AG08395 (cell line): Measurements from ENCODE around the gene IL12B.
"Not testable (repeated sequence)": the region's sequence is repeated elsewhere in the genome, so short reads cannot be mapped to it uniquely, and the experiment has no call there.

Source experiments
- DNase-seq: peaks from one replicate; pipeline ENCODE4 v3.0.0; 2012; ENCODE audit warnings: mixed read lengths, low spot score

Gene IL12B

DNA sequence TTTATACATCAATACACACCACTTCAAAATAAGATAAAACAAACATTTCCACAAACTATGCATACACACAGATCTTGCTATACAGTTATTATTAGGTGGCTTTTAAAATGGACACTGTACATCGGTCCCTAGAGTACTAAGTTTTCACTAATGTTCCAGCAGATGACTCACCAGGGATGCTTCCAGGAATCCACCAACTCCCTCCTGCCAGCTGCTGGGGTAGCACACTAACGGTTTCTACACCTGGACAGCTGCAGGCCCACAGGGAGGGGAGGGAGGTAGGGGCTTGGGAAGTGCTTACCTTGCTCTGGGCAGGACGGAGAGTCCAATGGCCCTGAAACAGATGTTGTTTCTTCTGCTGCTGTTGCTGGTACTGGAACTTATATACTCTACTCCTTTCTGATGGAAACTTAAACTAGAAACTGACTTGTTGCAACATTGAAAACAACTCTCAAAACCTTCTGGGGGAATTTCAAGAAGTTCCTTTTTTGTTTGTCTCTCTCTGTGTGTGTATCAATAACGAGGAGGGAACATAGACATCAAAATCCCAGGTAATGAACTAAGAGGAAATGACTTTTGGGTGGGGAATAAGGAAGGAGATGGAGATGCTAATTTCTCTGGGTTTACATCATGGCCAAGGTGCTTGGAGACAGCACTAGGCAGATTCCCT, at the start of gene IL12B:
TSS of gene IL12B (minus strand) at position 357 of the 670 bp plus-strand sequence. CDS start 3,705 bp downstream, outside the sequence.
- DNase-seq: peak; percentile 63

DNA sequence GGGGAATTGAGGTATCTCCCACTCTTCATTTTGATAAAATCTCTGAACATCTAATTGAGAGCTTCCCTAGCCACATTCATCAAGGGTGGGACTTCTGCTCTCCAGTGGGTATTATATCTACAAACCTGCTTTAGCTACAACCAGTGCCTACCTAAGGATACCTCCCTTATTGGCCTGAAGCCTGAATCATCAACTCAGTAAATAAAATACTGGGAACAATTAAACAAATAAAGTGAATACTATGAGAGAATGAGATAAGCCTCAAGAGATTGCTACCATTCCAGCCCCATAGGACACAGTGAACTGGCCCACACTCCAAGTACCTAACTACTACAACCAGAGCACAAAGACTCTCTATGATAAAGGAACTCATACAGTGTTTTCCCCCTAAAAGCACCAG, 47.4 kb upstream of the IL12B start:
- DNase-seq: no peak

DNA sequence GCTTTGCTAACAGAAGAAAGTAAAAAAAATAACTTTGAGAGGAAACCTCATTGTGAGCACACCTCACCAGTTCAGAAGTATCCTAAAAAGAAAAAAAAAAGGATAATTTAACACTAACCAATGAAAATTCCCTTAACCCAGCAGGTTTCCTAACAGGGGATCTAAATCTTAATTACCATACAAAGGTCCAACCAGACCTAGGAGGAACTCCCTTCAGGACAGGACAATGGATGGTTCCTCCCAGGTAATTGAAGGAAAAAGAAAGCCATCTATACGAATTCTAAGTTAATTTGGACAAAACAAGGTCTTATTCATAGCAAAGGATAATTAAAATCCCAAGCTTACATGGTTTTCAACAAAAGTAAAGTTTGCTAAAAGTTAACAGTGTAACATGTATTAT, 37.6 kb upstream of the IL12B start:
- DNase-seq: not testable (repeated sequence)

DNA sequence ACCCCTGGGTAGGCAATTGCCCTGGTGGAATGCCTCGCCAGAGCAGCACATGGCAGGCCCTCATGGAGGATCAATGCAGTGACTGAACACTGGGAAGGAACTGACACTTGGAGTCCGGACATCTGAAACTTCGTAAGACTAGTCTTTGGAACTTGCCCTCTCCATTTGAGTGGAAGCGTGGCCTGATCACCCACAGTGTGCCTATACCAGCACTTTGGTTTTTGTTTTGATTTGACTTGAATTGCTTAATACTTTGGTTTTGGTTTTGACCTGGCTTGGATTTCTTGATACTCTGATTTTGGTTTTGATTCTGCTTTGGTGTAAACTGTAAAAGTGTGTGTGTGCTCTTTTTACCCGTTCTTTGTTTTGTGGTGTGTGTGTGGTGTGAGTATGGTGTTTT, 36.5 kb upstream of the IL12B start:
- not testable (repeated sequence) for DNase-seq

DNA sequence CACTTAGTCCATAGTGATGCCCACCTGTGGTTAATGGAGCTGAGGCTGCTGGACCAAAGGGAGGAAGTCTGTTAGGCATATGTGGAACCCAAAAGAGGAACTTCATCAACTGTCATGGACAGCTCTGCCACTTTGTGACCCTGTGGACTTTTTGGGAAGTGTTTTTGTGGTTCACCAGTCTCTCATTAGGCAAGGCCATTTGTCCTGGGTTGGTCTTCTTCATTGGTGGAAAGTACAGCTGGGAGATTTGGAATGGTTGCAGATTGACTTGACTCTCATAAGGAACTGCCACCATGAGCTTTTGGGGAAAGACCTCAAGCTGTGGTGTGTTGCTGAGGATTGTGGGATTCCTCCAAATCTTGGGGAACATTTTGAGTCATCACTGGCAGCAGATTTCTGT, 31.9 kb upstream of the IL12B start:
- DNase-seq: no peak

DNA sequence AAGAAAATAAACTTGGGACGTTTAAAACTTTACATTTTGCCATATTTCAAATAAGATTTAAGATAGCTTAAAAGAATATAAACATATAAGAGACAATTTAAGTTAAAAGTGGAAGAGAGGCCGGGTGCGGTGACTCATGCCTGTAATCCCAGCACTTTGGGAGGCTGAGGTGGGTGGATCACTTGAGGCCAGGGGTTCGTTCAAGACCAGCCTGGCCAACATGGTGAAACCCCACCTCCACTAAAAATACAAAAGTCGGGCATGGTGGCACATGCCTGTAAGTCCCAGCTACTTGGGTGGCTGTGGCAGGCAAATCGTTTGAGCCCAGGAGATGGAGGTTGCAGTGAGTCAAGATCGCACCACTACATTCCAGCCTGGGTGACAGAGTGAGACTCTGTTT, 29.6 kb upstream of the IL12B start:
- DNase-seq: not testable (repeated sequence)

DNA sequence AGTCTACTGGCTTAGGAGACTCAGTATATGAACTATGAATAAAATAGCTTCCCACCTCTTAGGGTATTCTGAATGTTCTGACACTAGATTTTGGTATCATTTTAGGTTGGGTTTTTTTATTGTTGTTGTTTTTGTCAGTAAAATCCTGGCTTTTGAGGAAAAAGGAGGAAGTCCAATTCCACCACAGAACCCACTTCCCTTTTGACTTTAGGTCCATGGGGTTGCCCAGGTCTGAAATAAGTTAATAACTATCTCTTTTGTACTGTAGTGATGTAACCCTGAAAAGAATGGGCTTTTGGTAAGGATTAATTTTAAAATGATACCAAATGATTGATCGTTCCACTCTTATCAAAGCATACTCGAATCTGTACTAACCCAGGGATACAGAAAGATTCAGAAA, 29.1 kb upstream of the IL12B start:
- DNase-seq: no peak

DNA sequence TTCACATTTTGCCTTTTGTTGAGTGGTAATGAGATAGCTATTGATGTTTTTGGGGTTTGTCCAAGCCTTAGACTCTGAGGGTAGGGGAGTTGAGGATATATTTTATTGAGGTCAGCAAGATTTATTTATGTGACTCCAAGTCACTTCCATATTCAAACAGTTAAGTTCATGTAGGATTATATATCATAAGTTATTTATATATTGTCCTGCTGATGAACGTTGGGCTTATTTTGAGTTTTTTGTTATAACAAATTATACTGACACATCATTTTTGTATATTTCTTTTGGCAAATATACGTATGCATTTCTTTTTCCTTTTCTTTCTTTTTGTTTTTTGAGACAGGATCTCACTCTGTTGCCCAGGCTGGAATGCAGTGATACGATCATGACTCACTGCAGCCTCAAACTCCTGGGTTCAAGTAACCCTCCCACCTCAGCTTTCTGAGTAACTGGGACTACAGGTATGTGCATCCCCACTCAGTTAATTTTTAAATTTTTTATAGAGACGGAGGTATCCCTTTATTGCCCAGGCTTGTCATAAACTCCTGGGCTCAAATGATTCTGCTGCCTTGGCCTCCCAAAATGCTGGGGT, 23.5 kb upstream of the IL12B start:
- no peak for DNase-seq

DNA sequence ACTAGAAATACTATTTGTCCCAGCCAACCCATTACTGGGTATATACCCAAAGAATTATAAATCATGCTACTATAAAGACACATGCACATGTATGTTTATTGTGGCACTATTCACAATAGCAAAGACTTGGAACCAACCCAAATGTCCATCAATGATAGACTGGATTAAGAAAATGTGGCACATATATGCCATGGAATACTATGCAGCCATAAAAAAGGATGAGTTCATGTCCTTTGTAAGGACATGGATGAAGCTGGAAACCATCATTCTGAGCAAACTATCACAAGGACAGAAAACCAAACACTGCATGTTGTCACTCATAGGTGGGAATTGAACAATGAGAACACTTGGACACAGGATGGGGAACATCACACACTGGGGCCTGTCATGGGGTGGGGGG, 20.4 kb upstream of the IL12B start:
- not testable (repeated sequence) for DNase-seq

DNA sequence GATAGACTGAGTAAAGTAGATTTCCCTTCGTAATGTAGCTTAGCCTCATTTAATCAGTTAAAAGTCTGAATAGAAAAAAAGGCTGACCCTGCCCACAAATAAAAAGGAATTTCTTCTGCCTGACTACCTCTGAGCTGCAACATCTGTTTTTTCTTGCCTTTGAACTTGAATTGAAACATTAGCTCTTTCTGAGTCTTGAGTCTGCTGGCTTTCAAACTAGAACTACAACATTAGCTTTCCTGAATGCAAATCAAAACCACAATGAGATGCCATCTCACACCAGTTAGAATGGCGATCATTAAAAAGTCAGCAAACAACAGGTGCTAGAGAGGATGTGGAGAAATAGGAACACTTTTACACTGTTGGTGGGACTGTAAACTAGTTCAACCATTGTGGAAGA, 19.9 kb upstream of the IL12B start:
- DNase-seq: not testable (repeated sequence)

DNA sequence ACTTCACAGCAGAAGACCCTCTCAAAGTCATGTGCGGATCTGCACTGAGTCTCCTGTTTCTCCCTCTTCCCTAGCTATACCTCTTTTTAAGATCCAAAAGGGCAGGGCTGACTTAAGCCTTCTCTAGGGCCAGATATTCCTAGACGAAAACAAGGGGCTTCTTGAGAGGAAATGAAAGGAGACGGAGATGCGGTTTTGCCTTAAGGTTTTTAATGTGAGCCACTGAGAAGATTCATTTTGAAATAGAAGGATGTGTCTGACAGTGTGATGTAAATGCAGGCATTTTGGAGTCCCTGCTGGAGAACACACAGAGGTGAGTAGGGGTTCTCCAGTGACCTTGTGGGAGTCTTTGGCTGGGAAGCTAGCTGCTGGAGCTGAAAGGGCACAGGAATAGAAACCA, 15.6 kb upstream of the IL12B start:
- no peak for DNase-seq

DNA sequence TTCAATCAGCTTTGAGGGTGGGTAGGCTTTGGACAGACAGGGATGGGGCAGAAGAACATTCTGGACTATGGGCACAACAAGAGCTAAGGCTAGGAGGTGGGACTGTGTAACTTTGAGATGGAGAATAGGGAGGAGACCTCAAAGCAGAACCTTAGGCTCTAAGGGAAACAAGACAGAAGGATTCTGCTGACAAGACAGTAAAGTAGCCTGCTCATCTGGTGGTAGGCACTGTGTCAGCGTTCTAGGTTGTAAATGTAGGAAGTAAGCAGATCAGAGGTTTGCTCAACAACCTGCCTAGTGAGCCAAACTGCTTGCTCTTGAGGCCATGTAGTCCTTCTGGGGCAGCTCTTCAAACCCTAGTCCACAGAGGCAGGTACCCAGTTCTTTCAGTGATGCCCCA, 15.0 kb upstream of the IL12B start:
- DNase-seq: no peak

DNA sequence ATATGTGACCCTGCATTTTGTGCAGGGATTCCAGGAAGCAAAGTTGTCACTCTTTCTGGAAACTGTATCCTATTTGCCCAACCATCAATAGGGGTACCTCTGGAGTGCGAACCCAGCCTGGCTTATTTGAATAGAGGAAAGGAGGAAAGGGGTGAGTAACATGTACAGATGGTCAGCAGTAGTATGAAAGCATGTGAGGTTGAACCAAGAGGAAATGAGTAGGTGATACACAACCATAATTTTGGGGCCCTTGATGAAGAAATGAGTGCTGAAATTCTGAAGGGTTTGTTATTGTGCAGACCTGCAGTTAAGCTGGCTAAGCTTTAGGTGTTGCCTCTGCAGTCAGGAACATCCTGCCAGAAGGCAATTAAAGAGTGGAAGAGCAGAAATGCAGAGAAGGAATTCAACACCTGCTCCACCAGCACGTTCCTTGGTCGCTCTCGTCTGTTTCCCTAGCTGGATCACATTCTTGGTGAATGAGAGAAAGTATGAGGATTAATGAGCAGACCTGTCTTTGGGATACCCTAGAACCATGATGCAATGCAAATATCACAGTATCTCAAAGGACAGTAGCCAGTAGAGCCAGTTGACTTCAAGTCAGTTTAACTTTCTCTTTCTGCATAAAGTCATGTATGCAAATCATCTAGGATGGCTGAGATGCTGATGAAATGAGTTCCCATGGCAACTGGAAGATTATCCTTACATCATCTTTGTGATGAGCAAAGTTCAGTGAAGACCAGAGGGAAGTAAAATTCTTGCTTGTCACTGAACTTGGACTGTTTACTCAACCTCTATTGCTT, 13.2 kb upstream of the IL12B start:
- no peak for DNase-seq

DNA sequence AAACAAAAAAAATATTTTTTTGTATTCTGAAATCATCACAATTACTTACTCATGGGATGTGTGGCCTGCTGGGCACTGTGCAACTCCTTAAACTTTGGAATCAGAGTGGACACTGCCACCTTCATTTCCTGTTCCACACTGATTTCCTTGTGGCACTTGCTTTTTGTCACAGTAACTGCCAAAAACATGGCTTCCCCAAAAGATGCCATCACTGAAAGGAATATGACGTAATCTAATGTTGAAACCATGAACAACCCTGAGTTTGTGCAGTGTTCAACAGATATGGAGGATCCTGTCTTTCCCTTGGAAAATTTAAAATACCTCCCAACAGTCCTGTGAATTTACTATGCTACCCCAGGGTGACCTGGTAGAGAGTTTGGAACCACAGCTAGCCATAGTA, 12.6 kb upstream of the IL12B start:
- no peak for DNase-seq

DNA sequence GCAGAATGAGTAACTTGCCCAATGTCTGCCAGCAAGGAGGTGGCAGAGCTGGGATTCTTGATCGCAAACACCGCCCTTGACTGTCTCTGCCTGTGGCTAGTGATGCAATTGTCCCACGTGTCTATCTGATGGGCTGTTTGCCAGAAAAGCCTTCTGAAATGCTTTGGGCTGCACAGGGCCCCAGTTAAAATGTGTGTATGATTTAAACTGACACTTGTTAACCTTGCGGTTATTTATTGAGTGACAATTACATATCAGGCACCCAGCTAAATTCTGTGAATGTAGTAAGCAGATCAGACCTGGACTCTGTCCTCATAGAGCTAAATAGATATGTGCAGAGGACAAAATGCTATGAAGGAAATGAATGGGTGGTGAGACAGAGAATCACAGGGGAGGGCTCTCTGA, 11.6 kb upstream of the IL12B start:
- DNase-seq: peak; percentile 78

DNA sequence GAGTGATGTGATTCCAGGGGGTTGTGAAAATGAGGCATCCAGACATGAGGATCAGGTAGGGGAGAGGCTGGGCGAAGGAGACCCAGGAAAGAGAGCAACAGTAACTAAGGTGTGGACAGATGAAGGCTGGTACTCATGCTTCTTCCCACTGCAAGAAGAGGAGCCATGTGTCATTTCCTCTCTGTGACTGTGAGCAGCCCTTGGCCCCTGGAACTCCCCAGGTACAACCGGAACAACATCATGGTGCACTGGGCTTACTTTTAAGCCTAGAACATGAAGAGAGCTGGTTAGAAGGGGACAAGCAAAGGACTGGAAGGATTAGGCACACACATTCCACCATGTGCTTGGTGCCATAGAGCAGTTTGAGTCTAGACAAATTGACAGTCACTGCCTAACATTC, 10.9 kb upstream of the IL12B start:
- DNase-seq: no peak

DNA sequence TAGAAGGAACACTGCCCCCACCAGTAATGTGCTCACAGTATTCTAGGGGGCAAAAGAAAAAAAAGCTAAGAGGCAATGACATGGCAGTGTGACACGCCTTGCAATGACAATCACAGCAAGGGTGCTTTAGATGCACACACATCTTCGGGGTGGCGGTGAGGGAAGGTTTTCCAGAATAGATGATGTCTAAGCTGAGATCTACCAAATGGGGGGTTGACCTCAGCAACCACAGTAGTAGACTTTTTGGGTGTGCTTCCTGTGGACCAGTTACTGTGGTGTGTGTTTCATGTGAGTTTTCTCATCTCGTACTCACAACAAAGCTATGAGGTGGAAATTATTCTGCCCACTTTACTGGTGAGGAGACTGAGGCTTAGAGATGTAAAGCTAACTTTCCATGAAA, 10.2 kb upstream of the IL12B start:
- DNase-seq: no peak

DNA sequence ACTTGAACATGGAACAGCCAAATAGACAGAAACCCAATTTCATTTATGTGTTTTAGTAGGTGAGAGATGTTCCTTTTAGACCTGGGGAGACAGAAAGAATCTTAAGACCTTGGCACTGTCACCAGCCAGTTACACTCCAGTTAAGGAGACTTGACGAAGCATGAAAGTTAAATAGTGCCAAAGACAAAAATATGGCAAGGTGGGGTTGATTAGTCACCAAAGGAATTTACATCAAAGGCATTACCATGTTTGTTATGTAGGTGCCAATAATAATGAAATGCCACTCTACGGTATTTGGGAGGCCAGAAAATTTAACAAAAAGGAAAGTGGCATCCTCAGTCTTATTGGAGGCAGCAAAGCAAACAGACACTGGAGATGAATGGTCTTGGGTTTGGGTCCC, 9.2 kb upstream of the IL12B start:
- DNase-seq: no peak

DNA sequence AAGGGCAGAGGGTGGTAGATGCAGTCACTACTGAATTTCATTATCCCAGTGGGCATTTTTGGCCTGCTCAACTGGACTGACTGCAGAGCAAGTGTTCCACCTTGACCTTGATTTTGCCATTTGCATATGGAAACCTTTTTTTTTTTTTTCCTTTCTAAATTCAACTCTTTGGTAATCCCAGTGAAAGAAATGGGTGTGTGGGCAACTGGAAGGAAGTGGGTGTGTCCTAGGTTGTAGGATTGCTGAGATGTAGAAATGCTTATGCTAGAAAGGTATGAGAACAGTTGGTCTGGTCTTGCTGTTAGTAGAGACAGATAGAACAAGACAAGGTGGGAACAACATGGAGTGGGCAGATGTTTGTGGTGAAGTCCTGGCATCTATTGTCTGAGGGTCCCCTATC, 7.8 kb upstream of the IL12B start:
- DNase-seq: no peak

DNA sequence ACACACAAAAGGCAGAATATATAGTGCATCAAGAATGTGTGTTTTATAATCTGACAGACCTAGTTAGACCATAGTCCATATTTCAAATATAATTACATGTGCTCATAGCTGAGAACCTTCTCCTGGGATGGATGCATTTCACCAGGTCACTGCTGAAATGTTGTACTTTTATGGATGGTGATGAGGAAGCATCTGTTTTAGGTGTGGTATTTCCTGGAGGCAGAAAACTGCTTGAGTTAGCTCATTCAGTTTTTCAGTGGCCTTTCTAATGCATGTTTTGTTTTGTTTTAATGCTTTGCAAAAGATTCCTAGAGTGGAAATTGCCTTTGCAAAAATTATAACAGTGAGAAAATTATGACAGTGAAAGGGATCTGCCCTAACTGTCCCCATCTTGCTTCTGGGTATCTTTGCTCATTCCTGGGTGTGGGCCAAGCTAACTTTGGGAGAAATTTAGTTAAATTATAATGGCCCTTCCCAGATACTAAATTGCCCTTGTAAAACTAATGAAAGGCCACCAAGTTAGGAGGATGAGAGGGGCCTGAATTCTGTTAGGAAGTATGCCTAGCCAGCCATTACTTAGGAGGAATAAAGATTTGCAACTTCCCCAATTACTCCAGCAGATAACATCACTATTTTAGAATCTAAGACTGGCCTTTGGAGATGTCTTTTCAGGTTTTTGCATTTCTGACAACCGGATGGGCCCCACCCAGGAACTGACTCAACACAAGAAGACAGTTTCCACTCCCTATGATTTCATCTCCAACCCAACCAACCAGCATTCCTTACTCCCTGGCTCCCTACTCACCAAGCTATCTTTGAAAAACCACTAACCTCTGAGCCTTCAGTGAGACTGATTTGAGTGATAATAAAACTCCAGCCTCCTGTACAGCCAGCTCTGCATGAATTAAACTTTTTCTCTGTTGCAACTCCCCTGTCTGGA, 7.0 kb upstream of the IL12B start:
- DNase-seq: peak; percentile 38

DNA sequence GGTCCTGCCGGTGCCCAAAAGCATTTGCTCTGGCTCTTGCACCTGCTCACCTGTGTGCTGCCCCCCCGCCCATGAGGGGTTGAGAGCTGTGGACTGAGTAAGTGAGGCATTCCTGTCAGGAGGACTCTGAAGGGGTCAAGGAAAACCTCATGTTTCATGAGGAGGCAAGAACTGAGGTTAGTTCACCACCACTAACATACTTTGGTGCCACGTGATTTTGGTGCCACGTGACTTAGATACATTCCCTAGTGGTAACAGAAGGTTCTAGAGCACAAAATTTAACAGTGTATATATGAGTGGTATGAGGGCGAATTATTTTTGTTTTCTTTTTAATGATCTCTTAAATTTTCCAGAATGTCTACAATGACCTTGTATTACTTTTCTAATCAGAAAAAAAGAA, 6.3 kb upstream of the IL12B start:
- no peak for DNase-seq

DNA sequence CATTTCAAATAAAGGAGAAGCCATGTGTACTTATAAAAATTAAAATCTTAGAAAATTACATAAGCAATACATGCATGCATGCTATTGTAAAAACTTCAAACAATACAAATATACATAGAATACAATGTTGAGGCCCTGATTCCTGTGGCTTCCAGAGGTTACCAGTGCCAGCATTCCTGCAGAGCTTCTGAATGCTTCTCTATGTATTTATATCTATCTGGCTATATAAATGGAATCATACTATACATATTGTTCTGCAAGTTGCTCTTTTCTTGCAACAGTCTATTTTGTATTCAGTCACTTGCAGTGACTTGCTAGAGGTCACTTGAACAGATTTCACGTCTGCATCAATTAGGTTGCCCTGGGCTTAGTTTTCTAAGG, 3.2 kb upstream of the IL12B start:
- DNase-seq: no peak
